ENCODE results near the gene ANXA2R. TPM values are rescaled to one million over a fixed set of nuclear protein-coding genes. Genes with fewer than 3 reads are reported as not detected.

The ANXA2R gene
- total and polyA plus RNA-seq, 2 experiments from 2014 or later: 0.93 to 4.5 TPM

DNA sequence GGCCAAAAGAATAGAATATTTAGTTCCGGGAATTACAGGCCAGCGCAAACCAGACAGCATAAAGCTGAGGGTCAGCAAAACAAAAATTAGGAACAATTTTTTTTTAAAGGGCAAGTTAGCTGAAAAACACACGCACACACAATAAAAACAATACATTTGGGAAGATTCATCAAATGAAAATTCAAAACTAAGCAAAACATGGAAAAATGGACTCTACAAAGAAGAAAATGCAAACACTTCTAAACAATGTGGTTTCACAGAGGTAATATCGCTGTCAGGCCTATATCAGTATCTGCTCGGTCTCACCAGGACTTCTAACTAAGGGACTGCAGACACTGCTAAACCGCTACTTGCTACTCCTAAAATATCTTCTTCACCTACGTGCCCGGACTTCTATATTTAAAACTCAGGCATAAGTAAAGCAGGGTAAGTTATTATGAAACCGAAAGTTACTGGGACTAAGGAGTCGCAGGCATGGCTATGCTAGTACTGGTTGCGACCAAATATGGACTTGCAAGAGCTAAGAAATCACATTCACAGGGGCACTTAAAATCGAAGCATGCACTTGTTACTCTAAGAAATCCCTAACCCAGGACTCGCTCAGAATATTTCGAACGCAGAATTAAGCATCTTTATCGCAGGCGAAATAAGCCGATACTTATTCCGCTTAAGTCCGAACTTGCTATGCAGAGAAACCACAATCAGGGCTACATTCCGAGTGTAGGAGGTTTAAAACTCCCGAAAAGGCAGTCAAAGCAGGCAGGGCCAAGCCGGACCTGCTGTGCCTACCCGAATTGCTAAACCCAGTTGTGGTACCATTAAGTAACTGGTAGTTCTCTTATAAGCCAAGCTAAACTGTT lies 2.3 kb downstream of the ANXA2R start:
- TF ChIP-seq EZH2phosphoT487 (IDR thresholded peaks at IDR 0.05; ENCODE audit: low read depth, severe bottlenecking, unreplicated experiment): no peak
- TF ChIP-seq EZH2 (IDR thresholded peaks at IDR 0.05; ENCODE audit: borderline replicate concordance): peak; percentile 66
- H4K20me1 ChIP-seq (ENCODE audit: insufficient read depth, poor library complexity, severe bottlenecking): no peaks in the 10 kb centered on the region
- peaks cover 25% of the 10 kb centered on the region for H3K27me3 ChIP-seq
- H3K36me3 ChIP-seq (replicated peaks; ENCODE audit: insufficient read depth, low read depth): no peaks in the 10 kb centered on the region
- peaks cover 44% of the 10 kb centered on the region for H3K79me2 ChIP-seq
- H3K9me2 ChIP-seq (replicated peaks; ENCODE audit: insufficient read depth): no peaks in the 10 kb centered on the region
- DNase-seq (ENCODE audit: low spot score): no peak
- whole genome bisulfite sequencing (ENCODE audit: low lambda C conversion rate, missing lambda C conversion rate): 61% methylated on average over 24 of the region's 24 CpGs
- peak overlapping the region; percentile 45 for H3K27ac ChIP-seq
- peak overlapping the region; percentile 95 for H3K4me2 ChIP-seq
- H2AFZ ChIP-seq: peak overlapping the region; percentile 11
- peaks cover 5% of the 10 kb centered on the region for H3K4me1 ChIP-seq (ENCODE audit: insufficient read depth)
- H3K9me3 ChIP-seq (ENCODE audit: low read depth): no peaks in the 10 kb centered on the region
- no peak overlapping the region for H3K4me3 ChIP-seq

DNA sequence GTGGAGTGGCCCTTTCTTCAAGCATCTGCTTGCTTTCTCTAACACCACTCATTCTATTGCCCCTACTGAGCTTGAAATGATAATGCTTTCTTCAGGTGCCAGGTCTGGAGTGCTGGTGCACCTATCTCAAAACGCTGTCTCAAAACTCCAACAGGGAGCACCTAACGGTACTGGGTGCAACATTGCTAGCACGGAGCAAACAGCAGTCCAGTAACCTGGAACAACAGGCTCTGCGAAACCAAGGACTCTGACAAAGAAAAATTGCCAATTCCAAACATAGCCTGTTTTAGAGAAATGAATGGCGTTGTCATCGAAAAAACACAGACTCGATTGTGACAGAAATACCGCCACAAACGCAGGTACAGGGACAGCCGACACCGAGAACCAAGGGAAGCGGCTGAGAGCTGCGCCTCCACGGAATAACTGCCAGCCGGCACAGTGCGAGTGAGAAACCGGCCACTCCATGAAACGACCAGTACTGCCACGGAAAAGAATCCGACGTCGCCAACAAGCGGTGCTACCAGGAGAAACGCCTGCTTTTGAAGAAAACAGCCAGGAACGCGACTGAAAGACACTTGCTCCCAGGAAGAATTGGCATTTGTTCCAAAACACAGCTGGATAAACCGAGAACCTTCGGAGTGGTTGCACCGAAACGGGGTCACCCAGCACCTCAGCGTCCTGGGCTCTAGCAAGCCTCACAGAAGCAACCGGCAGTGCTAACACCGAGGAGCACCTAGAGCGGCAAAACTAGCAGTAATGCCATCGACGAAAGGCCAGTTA lies 3.1 kb downstream of the ANXA2R start:
- DNase-seq (ENCODE audit: low spot score): no peak
- H3K4me3 ChIP-seq: no peak overlapping the region
- H3K79me2 ChIP-seq: peaks cover 44% of the 10 kb centered on the region
- no peak overlapping the region for H3K27ac ChIP-seq
- H2AFZ ChIP-seq: peak overlapping the region; percentile 4
- peaks cover 25% of the 10 kb centered on the region for H3K27me3 ChIP-seq
- H3K9me2 ChIP-seq (replicated peaks; ENCODE audit: insufficient read depth): no peaks in the 10 kb centered on the region
- TF ChIP-seq, protein P1, sequence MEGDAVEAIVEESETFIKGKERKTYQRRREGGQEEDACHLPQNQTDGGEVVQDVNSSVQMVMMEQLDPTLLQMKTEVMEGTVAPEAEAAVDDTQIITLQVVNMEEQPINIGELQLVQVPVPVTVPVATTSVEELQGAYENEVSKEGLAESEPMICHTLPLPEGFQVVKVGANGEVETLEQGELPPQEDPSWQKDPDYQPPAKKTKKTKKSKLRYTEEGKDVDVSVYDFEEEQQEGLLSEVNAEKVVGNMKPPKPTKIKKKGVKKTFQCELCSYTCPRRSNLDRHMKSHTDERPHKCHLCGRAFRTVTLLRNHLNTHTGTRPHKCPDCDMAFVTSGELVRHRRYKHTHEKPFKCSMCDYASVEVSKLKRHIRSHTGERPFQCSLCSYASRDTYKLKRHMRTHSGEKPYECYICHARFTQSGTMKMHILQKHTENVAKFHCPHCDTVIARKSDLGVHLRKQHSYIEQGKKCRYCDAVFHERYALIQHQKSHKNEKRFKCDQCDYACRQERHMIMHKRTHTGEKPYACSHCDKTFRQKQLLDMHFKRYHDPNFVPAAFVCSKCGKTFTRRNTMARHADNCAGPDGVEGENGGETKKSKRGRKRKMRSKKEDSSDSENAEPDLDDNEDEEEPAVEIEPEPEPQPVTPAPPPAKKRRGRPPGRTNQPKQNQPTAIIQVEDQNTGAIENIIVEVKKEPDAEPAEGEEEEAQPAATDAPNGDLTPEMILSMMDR (IDR thresholded peaks at IDR 0.05; ENCODE audit: poor library complexity): no peak
- peak; percentile 51 for TF ChIP-seq EZH2phosphoT487 (IDR thresholded peaks at IDR 0.05; ENCODE audit: low read depth, severe bottlenecking, unreplicated experiment)
- TF ChIP-seq EZH2 (IDR thresholded peaks at IDR 0.05; ENCODE audit: borderline replicate concordance): peak; percentile 52
- no peaks in the 10 kb centered on the region for H3K36me3 ChIP-seq (replicated peaks; ENCODE audit: insufficient read depth, low read depth)
- peaks cover 5% of the 10 kb centered on the region for H3K4me1 ChIP-seq (ENCODE audit: insufficient read depth)
- peak overlapping the region; percentile 95 for H3K4me2 ChIP-seq
- no peaks in the 10 kb centered on the region for H3K9me3 ChIP-seq (ENCODE audit: low read depth)
- no peaks in the 10 kb centered on the region for H4K20me1 ChIP-seq (ENCODE audit: insufficient read depth, poor library complexity, severe bottlenecking)
- WGBS (ENCODE audit: low lambda C conversion rate, missing lambda C conversion rate): 49% methylated on average over 36 of the region's 36 CpGs

DNA sequence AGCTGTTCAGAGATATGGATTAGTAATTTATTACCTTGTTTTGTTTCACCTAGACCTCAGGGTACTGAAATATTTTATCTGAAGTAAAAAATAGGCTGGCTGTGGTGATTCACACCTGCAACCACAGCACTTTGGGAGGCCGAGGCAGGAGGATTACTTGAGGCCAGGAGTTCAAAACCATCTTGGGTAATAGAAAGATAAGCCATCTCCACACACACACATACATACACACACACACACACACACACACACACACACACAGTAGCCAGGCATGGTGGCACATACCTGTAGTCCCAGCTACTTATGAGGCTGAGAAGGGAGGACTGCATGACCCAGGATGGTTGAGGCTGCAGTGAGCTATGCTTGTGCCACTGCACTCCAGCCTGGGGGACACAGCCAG lies 3.7 kb downstream of the ANXA2R start:
- no peak for DNase-seq (ENCODE audit: low spot score)
- Histone ChIP-seq H3K79me2 (peaks cover 44% of the 10 kb centered on the region), H3K9me3 (ENCODE audit: low read depth) (no peaks in the 10 kb centered on the region), H3K4me3 (no peak overlapping the region), H3K4me2 (no peak overlapping the region), H3K36me3 (replicated peaks; ENCODE audit: insufficient read depth, low read depth) (no peaks in the 10 kb centered on the region), H2AFZ (no peak overlapping the region), H3K27me3 (peaks cover 25% of the 10 kb centered on the region), H3K4me1 (ENCODE audit: insufficient read depth) (peaks cover 5% of the 10 kb centered on the region), H3K27ac (no peak overlapping the region), H4K20me1 (ENCODE audit: insufficient read depth, poor library complexity, severe bottlenecking) (no peaks in the 10 kb centered on the region), H3K9me2 (replicated peaks; ENCODE audit: insufficient read depth) (no peaks in the 10 kb centered on the region)
- TF ChIP-seq EZH2phosphoT487 (IDR thresholded peaks at IDR 0.05; ENCODE audit: low read depth, severe bottlenecking, unreplicated experiment) (no peak), EZH2 (IDR thresholded peaks at IDR 0.05; ENCODE audit: borderline replicate concordance) (no peak)
- TF ChIP-seq, protein P1 (IDR thresholded peaks at IDR 0.05; ENCODE audit: poor library complexity): no peak
- 67% methylated on average over 1 of the region's 1 CpG for WGBS (ENCODE audit: low lambda C conversion rate, missing lambda C conversion rate)

DNA sequence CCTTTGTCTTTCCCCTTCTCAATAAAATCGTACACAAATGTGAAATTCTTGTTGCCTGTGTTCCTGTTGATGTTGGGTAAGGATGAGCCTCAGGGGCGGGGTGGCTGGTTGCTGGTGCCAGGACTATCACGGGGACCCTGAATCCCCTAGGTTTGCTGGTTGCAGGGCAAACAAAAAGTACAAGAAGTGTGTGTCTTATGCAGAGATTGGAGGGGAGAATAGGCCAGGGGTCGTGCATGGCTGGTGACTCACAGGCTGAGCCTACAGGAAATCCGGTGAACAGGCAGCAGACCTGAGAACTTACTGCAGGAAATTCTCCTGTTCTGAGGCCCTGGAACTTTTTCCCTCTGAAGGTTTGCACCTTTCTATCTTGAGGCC lies 5.5 kb downstream of the ANXA2R start:
- Histone ChIP-seq H3K4me3 (no peak overlapping the region), H3K27me3 (peaks cover 25% of the 10 kb centered on the region), H3K79me2 (peaks cover 39% of the 10 kb centered on the region), H3K4me2 (peak overlapping the region; percentile 63), H3K27ac (no peak overlapping the region), H4K20me1 (ENCODE audit: insufficient read depth, poor library complexity, severe bottlenecking) (no peaks in the 10 kb centered on the region), H3K36me3 (replicated peaks; ENCODE audit: insufficient read depth, low read depth) (no peaks in the 10 kb centered on the region), H2AFZ (no peak overlapping the region), H3K9me3 (ENCODE audit: low read depth) (no peaks in the 10 kb centered on the region), H3K9me2 (replicated peaks; ENCODE audit: insufficient read depth) (no peaks in the 10 kb centered on the region), H3K4me1 (ENCODE audit: insufficient read depth) (no peaks in the 10 kb centered on the region)
- TF ChIP-seq, protein P1 (IDR thresholded peaks at IDR 0.05; ENCODE audit: poor library complexity): no peak
- TF ChIP-seq EZH2 (IDR thresholded peaks at IDR 0.05; ENCODE audit: borderline replicate concordance) (no peak), EZH2phosphoT487 (IDR thresholded peaks at IDR 0.05; ENCODE audit: low read depth, severe bottlenecking, unreplicated experiment) (no peak)
- WGBS (ENCODE audit: low lambda C conversion rate, missing lambda C conversion rate): 42% methylated on average over 5 of the region's 5 CpGs
- no peak for DNase-seq (ENCODE audit: low spot score)
